NCI-H1417 (cell line): ENCODE data around the gene FOXO4.
A peak's percentile ranks its signal among the peaks of the same experiment; 100 is the strongest.

ENCODE experiments used
- DNase-seq, 3 experiments: peaks; one replicate each; lab custom pipeline; 2025; lab: John Stamatoyannopoulos, UW

Gene FOXO4

DNA sequence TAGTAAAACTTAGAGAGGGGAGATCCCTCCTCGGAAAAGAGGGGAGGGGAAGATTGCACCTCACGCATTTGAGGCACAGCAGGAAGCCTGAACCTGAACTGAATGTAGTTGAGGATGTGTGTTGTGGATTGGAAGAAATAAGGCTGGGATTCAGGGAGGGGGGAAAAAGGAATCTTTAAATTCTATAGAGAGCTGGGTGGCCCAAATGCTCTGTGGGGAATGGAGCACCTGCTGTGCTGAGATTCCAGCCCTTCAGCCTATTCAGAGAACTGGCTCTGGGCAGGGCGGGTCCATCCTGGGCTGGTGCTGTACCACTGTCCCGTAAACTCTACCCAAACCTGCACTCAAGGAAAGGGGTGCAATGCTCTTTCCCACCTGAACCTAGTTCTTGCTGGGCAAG is 4.1 kb downstream of the FOXO4 start:
- no peak for DNase-seq

DNA sequence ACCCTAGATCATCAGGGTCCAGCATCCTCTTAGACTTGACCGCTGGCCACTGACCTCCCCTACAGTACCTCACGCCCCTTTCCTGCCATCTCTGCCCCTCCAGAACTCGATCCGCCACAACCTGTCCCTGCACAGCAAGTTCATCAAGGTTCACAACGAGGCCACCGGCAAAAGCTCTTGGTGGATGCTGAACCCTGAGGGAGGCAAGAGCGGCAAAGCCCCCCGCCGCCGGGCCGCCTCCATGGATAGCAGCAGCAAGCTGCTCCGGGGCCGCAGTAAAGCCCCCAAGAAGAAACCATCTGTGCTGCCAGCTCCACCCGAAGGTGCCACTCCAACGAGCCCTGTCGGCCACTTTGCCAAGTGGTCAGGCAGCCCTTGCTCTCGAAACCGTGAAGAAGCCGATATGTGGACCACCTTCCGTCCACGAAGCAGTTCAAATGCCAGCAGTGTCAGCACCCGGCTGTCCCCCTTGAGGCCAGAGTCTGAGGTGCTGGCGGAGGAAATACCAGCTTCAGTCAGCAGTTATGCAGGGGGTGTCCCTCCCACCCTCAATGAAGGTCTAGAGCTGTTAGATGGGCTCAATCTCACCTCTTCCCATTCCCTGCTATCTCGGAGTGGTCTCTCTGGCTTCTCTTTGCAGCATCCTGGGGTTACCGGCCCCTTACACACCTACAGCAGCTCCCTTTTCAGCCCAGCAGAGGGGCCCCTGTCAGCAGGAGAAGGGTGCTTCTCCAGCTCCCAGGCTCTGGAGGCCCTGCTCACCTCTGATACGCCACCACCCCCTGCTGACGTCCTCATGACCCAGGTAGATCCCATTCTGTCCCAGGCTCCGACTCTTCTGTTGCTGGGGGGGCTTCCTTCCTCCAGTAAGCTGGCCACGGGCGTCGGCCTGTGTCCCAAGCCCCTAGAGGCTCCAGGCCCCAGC is 5.2 kb downstream of the FOXO4 start:
- DNase-seq: no peak

DNA sequence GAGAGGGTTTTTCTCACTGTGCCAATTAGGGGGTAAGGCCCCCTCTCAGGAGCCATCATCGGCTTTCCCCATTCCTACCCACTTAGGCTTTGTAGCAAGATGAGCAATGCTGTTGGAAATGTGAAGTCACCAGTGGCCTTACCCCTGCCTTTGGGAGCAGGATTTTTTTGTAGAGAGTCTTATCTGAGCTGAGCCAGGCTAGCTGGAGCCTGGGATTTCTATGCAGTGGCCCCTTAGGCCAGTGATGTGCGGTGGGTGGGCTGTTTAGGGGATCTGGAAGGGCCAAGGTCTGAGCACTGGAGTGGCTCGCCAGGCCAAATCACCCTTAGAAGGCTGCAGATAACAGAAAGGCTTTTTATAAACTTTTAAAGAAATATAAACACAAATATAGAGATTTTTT is 6.6 kb downstream of the FOXO4 start:
- no peak for DNase-seq

DNA sequence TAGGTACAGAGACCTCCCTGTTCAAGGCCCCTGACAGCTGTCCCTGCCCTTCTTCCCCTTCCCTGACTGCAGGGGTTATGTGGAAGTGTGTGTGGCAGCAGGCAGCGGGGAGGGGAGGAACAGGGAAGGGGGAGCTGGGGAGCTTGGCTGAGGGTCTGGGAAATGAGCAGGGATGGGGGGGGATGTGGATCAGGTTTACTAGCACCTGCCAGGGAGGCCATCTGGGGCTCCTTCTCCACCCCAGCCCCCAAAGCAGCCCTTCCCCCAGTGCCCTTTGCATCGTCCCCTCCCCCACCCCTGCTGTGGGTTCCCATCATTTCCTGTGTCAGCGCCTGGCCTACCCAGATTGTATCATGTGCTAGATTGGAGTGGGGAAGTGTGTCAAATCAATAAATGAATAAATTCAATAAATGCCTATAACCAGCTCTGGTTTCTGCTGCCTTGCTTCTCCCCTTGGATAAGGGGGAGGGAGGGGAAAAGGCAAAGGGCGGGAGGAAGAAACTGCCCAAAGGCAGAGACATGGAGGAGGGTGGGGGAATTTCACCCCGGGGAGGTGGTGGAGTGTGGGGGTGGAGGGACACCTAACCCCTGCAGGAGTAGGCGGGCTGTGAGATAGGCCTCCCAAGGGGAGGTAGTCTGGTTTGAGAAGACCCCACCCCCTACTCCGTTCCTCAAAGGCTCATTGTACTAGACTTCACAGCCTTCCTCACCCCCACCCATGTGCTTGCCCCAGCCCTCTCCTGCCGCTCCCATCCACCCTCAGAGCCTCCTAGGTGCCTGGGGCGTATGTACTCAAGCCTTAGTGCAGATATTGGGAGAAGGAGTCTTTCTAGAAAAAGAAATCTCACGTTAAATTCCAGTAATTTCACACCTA is 7.7 kb downstream of the FOXO4 start:
- DNase-seq: peak in 2 of 3 experiments; percentile 49 to 73

DNA sequence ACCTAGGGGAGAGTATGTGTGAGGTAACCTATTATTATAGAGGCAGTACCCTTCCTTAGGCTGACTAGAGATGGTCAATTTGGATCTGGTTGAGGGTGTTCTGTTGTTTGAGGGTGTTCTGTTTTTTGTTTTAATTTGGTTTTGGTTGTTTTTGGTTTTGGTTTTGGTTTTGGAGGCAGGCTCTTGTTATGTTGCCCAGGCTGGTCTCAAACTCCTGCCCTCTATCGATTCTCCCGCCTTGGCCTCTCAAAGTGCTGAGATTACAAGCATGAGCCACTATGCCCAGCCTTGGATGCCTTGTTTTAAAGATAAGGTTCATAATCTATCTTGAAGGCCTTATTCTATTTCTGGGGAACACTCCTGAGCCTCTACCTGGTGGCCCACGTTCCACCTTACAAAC is 10.0 kb downstream of the FOXO4 start:
- no peak for DNase-seq

DNA sequence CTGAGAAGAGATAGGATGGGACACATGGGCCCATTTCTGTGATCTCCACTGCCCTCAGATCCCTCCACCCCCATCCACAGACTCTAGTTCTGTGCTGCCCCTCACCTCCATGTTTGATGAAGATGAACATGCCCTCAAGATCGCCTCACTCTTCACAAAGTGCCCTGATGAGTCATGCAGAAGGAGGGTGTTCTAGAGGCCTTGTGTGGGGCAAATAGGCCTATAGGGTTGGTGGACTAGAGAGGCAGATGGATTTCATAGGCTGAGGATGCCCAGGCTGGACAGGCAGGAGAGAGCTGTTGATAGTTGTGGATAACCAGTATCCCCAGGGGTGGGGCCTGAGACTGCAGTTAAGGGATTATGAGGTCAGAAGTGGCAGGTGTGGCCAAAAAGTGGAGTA is 10.8 kb downstream of the FOXO4 start, which contains the start of gene CXorf65:
TSS of gene CXorf65 (minus strand) at position 314 of the 400 bp plus-strand sequence. CDS start at position 130, 184 bp downstream.
- no peak for DNase-seq

DNA sequence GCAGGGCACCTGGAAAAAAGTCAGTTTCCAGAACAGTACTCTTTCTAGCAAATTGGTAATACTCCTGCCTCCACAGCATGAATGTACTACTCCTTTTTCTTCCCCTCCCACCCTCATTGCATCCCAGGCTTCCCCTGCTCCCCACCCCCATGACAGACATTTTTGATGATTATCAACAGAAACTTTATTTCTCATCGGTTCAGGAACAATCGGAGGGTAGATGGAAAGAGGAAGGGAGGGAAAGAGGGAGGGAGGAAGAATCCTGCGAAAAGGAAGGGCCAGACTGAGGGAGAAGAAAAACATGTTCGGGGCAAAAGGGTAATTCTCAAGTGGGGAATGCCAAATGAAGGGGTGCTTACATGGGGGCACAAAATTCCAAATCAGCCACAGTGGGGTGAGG is 11.6 kb downstream of the FOXO4 start:
- no peak for DNase-seq

DNA sequence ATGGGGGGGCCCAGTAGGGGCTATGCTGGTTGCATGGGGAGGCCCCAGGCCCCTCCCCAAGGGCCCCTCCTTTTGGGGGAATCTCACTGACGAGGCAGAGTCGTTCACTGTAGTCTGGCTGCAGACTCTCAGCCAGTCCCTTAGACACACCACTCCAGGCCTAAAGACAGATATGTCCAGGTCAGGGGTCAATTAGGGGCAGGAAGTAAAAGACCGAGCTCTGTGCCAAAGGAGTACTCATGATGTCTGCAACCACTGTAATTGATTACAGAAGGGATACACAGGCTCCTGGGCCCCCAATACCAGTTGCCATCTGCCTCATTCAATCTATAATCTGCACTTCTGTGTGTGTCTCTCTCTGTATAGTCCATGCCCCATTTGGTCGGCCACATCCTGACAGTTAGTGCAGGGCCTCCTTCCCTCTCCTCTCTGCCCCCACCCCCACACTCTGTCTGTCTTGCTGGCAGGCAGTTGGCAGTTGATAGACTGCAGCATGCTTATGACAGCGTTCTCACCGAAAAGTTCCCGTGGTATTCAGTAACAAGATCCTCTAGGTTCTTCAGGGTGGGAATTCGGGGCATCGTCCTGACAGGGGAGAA is 12.2 kb downstream of the FOXO4 start:
- no peak for DNase-seq

DNA sequence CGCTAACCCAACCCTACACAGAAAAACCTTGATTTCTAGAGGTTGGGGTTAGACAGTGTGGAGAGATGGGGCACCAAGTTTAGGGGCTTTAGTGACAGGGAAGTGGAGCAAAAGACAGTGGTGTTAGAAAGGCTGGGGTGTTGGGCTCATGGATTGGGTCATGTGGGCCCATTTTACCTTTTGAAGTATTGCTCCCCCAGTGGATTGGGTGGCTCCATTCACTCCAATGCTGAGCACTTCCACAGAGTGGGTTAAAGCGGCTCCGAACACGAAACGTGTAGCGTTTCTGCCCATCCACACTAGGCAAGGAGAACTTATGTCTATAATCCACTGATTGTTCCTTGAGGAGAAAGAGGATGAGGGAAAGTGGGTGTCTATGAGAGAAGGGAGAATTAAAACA is 13.4 kb downstream of the FOXO4 start:
- no peak for DNase-seq

DNA sequence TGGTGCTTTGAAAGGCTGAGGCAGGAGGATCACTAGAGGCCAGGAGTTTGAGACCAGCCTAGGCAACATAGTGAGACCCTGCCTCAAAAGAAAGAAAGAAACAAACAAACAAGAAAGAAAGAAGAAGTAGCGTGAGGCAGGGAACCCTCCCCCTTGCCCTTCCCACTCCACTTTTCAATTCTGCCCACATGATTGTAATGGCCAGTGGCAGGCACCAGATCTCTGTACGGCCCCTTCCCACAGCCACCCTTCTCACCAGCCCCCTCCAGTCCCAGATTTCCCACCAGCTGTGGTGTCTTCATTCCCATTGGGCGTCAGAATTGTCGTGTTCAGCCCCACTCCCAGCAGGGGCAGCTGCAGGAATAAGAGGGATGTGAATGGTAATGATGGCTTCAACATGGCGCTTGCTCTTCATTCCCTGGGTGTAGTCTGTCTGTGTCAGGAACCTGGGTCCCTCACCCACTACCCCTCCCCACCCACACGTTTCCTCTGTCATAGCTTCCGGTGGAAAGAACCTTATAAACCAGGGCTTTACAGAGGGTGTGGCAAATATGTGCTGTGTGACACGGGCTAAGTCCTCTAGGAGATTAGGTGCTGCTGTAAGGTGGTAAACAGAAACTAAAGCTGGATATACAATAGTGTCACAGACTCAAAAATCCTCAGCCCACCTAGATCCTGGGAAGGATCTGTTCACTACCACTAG is 15.6 kb downstream of the FOXO4 start, which contains the start of gene IL2RG:
TSS of gene IL2RG (minus strand) at position 437 of the 703 bp plus-strand sequence. CDS start at position 399, 38 bp downstream.
- no peak for DNase-seq

DNA sequence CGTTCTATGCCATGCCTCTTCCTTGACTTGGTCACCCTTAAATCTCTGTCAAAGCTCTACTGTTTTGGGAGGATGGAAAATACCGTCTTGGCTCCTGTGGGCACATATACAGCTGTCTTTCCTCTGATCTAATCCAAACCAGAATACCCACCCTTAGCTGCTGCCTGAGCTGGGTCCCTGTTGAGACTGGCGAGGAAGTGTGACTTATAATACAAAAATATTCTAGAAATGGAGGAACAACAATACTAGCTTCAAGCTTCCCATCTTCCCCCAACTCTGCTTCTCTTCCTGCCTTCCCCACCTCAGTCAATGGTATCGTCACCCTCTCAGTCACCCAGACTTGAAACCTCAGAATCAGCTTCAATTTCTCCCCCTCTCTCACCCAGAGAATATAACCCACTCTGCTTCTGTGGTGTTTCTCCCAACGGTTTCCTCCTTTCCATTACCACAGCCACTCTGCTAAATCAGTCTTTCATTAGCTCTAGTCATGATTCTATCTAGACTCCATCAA is 16.3 kb downstream of the FOXO4 start:
- DNase-seq: no peak

DNA sequence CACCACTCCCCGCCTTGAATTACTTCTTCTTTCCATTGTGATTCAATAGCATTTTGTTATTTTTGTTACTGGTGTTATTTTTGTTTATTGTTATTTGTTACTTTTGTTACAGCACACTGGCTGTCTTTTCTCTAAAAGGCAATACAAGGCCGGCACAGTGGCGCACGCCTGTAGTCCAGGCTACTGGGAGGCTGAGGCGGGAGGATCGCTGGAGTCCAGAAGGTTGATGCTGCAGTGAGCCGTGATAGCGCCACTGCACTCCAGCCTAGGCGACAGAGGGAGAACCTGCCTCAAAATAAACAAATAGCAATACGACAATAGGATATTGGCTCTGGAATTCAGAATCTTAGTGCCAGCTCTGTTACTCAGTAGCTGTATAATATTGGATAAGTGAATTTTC is 21.7 kb downstream of the FOXO4 start:
- DNase-seq: peak in 1 of 3 experiments; percentile 29

DNA sequence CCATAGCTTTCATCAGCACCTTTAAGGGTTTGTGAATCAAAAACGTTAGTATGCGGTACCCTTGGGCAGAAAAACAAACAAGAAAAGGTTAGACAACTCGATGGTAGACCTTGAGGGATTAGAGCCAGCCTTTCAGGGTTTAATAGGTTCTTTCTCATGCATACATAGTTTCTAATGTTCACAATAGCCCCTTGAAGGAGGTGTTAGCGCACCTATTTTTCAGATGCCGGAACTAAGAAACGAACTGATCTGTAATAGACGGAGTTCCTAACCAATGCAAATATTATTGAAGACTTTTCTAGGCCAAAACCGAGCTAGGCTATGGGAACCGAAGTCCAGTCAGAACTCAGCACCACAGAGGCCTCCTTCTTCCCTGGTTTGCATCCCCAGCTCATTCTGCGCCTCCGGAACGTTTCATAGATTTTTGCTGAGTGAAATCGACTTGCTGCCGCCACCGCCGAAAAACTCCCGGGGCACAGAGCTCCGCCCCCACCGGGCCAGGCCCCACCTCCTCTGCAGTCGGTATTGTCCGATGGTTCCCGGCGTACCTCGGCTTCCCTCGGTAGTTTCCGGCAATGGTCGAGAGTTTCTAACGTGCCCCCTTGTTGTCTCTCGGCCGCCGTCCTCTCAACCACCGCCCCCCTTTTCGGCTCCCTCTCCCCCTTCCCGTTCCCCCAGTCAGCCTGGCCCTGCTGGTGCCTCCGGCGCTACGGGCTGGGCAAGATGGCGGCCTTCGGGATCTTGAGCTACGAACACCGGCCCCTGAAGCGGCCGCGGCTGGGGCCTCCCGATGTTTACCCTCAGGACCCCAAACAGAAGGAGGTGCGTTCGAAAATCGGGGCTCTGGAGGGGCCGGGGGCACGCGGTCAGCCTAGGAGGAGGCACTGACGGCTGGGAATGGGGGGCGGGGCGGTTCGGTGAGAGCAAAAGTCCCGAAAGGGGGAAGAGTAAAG is 22.7 kb downstream of the FOXO4 start, which contains the start of gene MED12:
TSS of gene MED12 (plus strand) at position 565 of the 953 bp plus-strand sequence. CDS start at position 724, 159 bp downstream.
- DNase-seq: peak; percentile 56 to 89 (median 76)

DNA sequence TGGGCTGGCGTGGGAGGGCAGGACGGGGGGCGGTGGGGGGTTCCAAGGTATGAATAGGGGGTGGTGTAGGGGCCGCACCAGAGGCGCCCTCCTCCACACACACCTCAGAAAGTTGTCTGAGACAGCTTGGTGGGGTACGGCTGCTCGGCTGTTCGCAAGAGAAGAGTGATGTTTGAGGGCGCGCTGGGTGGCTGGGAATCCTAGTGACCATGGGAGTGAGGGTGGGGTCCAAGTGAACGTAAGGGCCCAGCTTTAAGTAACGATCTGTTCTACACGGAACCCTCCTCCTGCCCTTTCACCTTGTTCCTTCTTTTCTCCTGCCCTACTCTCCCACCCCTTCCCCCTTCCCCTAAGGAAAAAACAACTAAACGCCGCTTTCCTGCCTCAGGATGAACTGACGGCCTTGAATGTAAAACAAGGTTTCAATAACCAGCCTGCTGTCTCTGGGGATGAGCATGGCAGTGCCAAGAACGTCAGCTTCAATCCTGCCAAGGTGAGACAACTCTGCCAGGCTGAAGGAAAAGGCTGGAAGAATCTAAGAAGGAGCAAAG is 23.4 kb downstream of the FOXO4 start:
- DNase-seq: no peak

DNA sequence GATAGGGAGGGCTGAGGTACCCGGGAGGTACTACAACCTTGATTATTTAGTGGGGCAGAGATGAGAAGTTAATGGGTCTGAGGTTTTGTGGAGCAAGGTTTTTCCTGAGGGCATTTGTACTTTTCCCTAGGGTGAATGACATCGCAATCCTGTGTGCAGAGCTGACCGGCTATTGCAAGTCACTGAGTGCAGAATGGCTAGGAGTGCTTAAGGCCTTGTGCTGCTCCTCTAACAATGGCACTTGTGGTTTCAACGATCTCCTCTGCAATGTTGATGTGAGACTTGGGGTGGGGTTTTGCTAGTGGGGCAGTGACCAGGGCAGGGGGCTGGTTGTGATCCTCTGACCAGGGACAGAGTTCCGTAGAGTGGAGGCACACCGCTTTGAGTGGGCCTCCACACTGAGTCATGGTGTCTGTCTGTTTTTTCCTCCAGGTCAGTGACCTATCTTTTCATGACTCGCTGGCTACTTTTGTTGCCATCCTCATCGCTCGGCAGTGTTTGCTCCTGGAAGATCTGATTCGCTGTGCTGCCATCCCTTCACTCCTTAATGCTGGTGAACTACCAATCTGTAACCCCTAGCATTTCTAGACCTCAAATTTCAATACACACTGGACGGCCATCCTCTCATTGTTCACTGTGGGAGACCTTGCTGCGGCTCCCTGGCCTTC is 32.6 kb downstream of the FOXO4 start:
- no peak for DNase-seq

DNA sequence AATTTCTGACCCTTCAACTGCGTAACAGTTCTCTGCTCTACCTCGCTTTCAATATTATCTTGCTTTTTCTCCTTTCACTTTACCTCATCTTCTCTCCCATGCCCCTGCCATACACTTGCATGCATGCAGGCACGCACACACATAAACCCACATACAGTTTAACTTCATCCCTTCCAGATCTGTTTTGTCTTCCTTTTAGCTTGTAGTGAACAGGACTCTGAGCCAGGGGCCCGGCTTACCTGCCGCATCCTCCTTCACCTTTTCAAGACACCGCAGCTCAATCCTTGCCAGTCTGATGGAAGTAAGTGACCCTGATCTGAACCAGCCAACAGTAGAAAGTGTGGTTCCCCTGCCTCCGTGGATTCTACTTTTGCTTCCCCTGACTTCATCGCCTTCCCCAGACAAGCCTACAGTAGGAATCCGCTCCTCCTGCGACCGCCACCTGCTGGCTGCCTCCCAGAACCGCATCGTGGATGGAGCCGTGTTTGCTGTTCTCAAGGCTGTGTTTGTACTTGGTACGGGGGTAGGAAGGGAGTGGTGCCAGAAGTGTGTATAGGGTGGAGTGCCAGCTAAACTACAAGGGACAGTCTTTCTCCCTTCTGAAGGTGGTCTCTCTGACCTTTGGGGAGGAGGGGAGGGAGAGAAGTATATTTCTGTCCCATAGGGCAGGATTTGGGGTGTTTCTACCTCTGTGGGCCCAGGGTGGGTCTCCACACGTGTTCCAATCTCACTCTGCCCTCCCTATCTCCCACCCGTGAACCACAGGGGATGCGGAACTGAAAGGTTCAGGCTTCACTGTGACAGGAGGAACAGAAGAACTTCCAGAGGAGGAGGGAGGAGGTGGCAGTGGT is 33.5 kb downstream of the FOXO4 start:
- peak; percentile 4 to 61 (median 25) for DNase-seq

DNA sequence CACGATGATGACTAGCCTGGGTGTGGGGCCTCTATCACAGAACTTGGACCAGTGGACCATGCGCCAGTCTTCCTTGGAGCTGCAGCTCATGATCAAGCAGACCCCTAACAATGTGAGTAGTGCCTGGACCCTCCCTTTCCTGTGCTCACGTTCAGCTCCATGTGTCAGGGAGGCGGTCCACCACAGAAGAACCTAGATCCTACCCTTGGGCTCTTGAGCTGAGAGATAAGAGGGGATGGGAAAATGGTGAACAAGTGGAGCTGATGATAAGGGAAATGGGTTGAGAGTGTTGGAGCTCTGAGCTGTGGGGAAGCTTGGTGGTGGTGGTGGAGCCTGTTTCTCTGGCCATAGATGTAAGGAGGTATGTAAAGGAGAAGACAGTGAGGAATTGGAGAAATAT is 35.9 kb downstream of the FOXO4 start:
- no peak for DNase-seq

DNA sequence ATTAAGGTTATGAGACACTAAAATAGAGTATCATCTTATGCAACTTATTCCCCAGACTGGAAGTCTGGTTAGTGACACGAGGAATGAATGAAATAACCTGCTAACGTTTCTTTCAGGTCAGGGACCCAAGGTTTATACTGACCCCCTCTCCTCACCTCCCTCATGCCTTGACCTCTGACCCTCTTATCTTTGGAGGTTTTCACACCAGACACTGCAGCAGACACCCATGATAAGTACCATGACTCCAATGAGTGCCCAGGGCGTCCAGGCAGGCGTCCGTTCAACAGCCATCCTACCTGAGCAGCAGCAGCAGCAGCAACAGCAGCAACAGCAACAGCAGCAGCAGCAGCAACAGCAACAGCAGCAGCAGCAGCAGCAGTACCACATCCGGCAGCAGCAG is 44.8 kb downstream of the FOXO4 start:
- no peak for DNase-seq
